ENCODE results near the gene LIPT1.
A peak's percentile ranks its signal among the peaks of the same experiment; 100 is the strongest.
"Not testable (repeated sequence)": the region's sequence is repeated elsewhere in the genome, so short reads cannot be mapped to it uniquely, and the experiment has no call there.

The LIPT1 gene

GRCh38 chr2:99154643-99155536 lies at the start of gene LIPT1, which contains the start of gene TSGA10:
Gene LIPT1 (plus strand): TSS chr2:99154967. CDS start chr2:99161958, 6,991 bp downstream.
Gene TSGA10 (minus strand): TSS chr2:99154942. CDS start chr2:99109439, 45,503 bp downstream.
- no peak for TF ChIP-seq Cebpa-rat (IDR thresholded peaks at IDR 0.05)
- no peaks in the 10 kb centered on the region for H3K9me3 ChIP-seq (replicated peaks in 1 of 11)
- H3K4me3 ChIP-seq = peak within 1 kb of the TSS; percentile 69 to 88 (median 80)
- H3K4me2 ChIP-seq = peak within 1 kb of the TSS; percentile 88 to 99 (median 92)
- peaks cover 30 to 52% (median 46%) of the 10 kb centered on the region in 10 experiments for H3K4me1 ChIP-seq
- no peaks in the 10 kb centered on the region for H4K20me1 ChIP-seq
- H3K27ac ChIP-seq = peak within 1 kb of the TSS; percentile 57 to 86 (median 81)
- H3K9ac ChIP-seq = peak within 1 kb of the TSS; percentile 77 to 86 (median 83)
- H3K36me3 ChIP-seq = peaks cover 24 to 36% (median 29%) of the 10 kb centered on the region in 11 experiments
- H3K27me3 ChIP-seq = no peaks in the 10 kb centered on the region

- H3K27me3 ChIP-seq = no peaks in the 10 kb centered on the region
- peak overlapping the region in 1 of 11 experiments; percentile 12; a peak in 1 of 22 replicates for H3K27ac ChIP-seq
- no peak overlapping the region for H3K9ac ChIP-seq
- H3K36me3 ChIP-seq = no peaks in the 10 kb centered on the region
- no peak overlapping the region for H3K4me3 ChIP-seq
- H3K4me1 ChIP-seq = peaks cover 0 to 15% (median 7%) of the 10 kb centered on the region in 10 experiments; a peak in 12 of 20 replicates
- H3K4me2 ChIP-seq = peak overlapping the region in 6 of 11 experiments; percentile 22 to 53 (median 40); a peak in 11 of 22 replicates
- no peak for TF ChIP-seq Cebpa-rat (IDR thresholded peaks at IDR 0.05)
- no peaks in the 10 kb centered on the region for H3K9me3 ChIP-seq (replicated peaks in 1 of 11)
- H4K20me1 ChIP-seq = no peaks in the 10 kb centered on the region
Measured at GRCh38 chr2:99106913-99107312, 47.9 kb upstream of the LIPT1 start.

- H3K4me2 ChIP-seq = no peak overlapping the region
- no peaks in the 10 kb centered on the region for H4K20me1 ChIP-seq
- no peaks in the 10 kb centered on the region for H3K36me3 ChIP-seq
- H3K27ac ChIP-seq = no peak overlapping the region
- no peak overlapping the region for H3K9ac ChIP-seq
- no peak for TF ChIP-seq Cebpa-rat (IDR thresholded peaks at IDR 0.05)
- H3K9me3 ChIP-seq (replicated peaks in 1 of 11) = no peaks in the 10 kb centered on the region
- peaks cover 0 to 11% (median 7%) of the 10 kb centered on the region in 10 experiments; a peak in 12 of 20 replicates for H3K4me1 ChIP-seq
- H3K27me3 ChIP-seq = no peaks in the 10 kb centered on the region
- no peak overlapping the region for H3K4me3 ChIP-seq
Measured at GRCh38 chr2:99111236-99111635, 43.5 kb upstream of the LIPT1 start.

GRCh38 chr2:99111945-99112344 lies 42.8 kb upstream of the LIPT1 start:
- H3K4me3 ChIP-seq = no peak overlapping the region
- no peaks in the 10 kb centered on the region for H3K9me3 ChIP-seq (replicated peaks in 1 of 11)
- no peaks in the 10 kb centered on the region for H3K27me3 ChIP-seq
- no peak overlapping the region for H3K9ac ChIP-seq
- no peaks in the 10 kb centered on the region for H3K36me3 ChIP-seq
- H3K4me1 ChIP-seq = peaks cover 0 to 5% (median 2%) of the 10 kb centered on the region in 10 experiments; a peak in 12 of 20 replicates
- H4K20me1 ChIP-seq = no peaks in the 10 kb centered on the region
- H3K27ac ChIP-seq = no peak overlapping the region
- no peak overlapping the region for H3K4me2 ChIP-seq
- TF ChIP-seq Cebpa-rat (IDR thresholded peaks at IDR 0.05) = no peak

GRCh38 chr2:99112617-99113016 lies 42.1 kb upstream of the LIPT1 start:
- Histone ChIP-seq H3K4me3 (no peak overlapping the region), H3K27me3 (no peaks in the 10 kb centered on the region), H3K36me3 (no peaks in the 10 kb centered on the region), H3K27ac (no peak overlapping the region), H3K9ac (no peak overlapping the region), H3K4me1 (no peaks in the 10 kb centered on the region), H4K20me1 (no peaks in the 10 kb centered on the region), H3K9me3 (replicated peaks in 1 of 11) (no peaks in the 10 kb centered on the region), H3K4me2 (no peak overlapping the region)
- no peak for TF ChIP-seq Cebpa-rat (IDR thresholded peaks at IDR 0.05)

- Histone ChIP-seq H3K4me3 (no peak overlapping the region), H3K9ac (no peak overlapping the region), H3K9me3 (replicated peaks in 1 of 11) (peaks cover 18 to 30% (median 26%) of the 10 kb centered on the region in 11 experiments), H3K27me3 (no peaks in the 10 kb centered on the region), H3K27ac (no peak overlapping the region), H3K4me1 (peaks cover 0 to 11% (median 0%) of the 10 kb centered on the region in 10 experiments; a peak in 6 of 20 replicates), H3K4me2 (no peak overlapping the region), H3K36me3 (peaks cover 7 to 20% (median 9%) of the 10 kb centered on the region in 11 experiments; a peak in 14 of 22 replicates), H4K20me1 (no peaks in the 10 kb centered on the region)
- TF ChIP-seq Cebpa-rat (IDR thresholded peaks at IDR 0.05) = no peak
Measured at GRCh38 chr2:99127981-99128380, 26.8 kb upstream of the LIPT1 start.

- not testable (repeated sequence) for H3K4me1 ChIP-seq, H4K20me1 ChIP-seq, H3K4me3 ChIP-seq, H3K9ac ChIP-seq, H3K4me2 ChIP-seq, H3K36me3 ChIP-seq, H3K27ac ChIP-seq
- peaks cover 24 to 50% (median 40%) of the 10 kb centered on the region in 11 experiments for H3K9me3 ChIP-seq (replicated peaks in 1 of 11)
- peaks cover 0 to 16% (median 9%) of the 10 kb centered on the region in 11 experiments; a peak in 13 of 22 replicates for H3K27me3 ChIP-seq
Measured at GRCh38 chr2:99135044-99135556, 19.7 kb upstream of the LIPT1 start.

- peaks cover 0 to 24% (median 16%) of the 10 kb centered on the region in 11 experiments; a peak in 13 of 22 replicates for H3K27me3 ChIP-seq
- H3K9ac ChIP-seq = no peak overlapping the region
- no peak overlapping the region for H3K27ac ChIP-seq
- H4K20me1 ChIP-seq = peaks cover 0 to 4% (median 0%) of the 10 kb centered on the region in 11 experiments; a peak in 1 of 22 replicates
- peaks cover 0 to 9% (median 6%) of the 10 kb centered on the region in 11 experiments; a peak in 5 of 22 replicates for H3K36me3 ChIP-seq
- H3K9me3 ChIP-seq (replicated peaks in 1 of 11) = peaks cover 0 to 12% (median 9%) of the 10 kb centered on the region in 11 experiments; a peak in 13 of 22 replicates
- H3K4me2 ChIP-seq = no peak overlapping the region
- H3K4me1 ChIP-seq = peaks cover 7 to 18% (median 14%) of the 10 kb centered on the region in 10 experiments; a peak in 17 of 20 replicates
- H3K4me3 ChIP-seq = no peak overlapping the region
- no peak for TF ChIP-seq Cebpa-rat (IDR thresholded peaks at IDR 0.05)
Measured at GRCh38 chr2:99139003-99139402, 15.8 kb upstream of the LIPT1 start.

Measured in BLaER1 treated with 17β-estradiol and CSF1 and Interleukin-3, amounts not matched to agents 10 nM and 100 nM (cell line).